ENCODE data around the gene NFE2L3.

DNA sequence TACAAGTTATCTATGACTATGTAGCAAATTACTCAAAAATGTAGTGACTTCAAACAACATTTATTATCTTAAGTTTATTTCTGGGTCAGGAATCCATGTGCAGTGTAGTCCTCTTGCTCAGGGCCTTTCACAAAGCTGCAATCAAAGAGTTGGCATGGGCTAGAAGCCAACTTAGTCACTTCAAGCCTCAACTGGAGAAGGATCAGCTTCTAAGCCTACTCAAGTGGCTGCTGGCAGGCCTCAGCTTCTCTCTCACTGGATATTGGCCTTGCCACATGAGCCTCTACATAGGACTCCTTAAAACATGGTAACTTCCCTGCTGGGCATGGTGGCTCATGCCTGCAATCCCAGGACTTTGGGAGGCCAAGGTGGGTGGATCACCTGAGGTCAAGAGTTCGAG, 5.0 kb upstream of the NFE2L3 start:
- TF ChIP-seq, protein P1, sequence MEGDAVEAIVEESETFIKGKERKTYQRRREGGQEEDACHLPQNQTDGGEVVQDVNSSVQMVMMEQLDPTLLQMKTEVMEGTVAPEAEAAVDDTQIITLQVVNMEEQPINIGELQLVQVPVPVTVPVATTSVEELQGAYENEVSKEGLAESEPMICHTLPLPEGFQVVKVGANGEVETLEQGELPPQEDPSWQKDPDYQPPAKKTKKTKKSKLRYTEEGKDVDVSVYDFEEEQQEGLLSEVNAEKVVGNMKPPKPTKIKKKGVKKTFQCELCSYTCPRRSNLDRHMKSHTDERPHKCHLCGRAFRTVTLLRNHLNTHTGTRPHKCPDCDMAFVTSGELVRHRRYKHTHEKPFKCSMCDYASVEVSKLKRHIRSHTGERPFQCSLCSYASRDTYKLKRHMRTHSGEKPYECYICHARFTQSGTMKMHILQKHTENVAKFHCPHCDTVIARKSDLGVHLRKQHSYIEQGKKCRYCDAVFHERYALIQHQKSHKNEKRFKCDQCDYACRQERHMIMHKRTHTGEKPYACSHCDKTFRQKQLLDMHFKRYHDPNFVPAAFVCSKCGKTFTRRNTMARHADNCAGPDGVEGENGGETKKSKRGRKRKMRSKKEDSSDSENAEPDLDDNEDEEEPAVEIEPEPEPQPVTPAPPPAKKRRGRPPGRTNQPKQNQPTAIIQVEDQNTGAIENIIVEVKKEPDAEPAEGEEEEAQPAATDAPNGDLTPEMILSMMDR (conservative IDR thresholded peaks at IDR 0.05; ENCODE audit: low read depth, low read length): no peak
- no peak for TF ChIP-seq EZH2phosphoT487 (IDR thresholded peaks at IDR 0.05; ENCODE audit: borderline replicate concordance, low read length)
